GM19372 (cell line): Measurements from ENCODE around the gene DLGAP4.

Experiments
- ATAC-seq: cut with Tn5 transposase; IDR thresholded peaks from one replicate; pipeline ENCODE4 v1.9.1; 2021; ENCODE audit warnings: mild to moderate bottlenecking, low read depth, moderate library complexity; ENCODE audit not compliant: unreplicated experiment

Gene DLGAP4

DNA sequence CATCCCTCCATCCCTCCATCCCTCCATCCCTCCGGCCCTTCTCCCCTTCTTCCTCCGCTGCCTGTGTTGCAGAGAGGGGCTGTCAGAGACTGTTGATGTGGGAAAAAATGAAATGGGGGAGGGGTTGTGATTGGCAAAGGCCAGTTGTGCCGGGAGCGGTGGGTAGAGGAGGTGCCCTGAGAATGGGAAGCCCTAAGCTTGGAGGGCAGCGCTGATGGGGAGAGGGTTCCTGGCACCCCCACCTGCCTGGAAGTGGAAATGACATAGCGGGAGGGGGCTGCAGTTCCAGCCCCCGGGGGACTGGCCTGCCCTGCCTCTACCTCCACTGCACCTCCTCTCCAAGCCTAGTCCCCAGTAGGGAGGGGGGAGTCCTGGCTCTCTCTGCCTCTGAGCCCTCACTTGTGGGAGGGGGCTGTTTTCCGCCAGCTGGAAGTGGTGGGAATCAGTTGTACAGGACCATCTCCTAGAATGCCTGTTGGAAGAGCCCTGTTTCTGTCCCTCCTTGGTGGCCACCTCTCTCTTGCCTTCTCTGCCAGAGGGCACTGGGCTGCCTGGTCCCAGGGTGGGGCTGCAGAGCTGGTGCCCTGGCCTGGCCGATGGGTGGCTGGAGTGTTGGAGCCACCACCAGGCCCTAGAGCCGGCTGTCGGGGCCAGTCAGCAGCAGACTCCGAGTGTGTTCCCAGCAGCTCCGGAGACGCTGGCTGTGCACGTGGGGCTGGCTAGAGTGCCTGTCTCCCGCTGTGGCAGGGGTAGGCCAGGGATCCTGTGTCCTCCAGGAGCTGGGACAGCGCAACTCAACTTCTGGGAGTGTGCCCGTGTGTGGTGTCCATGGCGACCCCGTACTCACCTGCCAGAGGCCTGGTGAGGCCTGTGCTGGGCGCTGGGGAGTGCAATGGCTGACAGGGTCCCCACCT lies 1.5 kb downstream of the DLGAP4 start:
- ATAC-seq = no peak

DNA sequence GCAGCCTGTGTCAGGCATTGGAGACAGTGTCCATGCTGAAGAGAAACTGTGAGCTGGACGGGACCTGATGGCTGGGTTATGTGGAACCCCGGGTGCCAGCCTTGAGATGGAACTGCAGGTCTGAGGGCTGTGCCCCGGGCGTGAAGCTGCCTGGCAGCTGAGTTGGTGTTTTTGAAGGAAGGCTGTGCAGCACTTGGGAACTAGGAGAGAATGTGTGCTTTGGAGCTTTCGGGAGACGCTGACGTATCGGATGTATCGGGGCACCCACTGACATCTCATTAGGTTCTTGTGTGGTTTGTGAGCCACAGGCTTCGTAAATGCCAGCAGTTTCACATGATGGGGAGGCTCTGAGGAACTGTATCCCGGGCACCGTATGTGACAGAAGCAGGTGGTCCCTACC lies 2.2 kb downstream of the DLGAP4 start:
- no peak for ATAC-seq

DNA sequence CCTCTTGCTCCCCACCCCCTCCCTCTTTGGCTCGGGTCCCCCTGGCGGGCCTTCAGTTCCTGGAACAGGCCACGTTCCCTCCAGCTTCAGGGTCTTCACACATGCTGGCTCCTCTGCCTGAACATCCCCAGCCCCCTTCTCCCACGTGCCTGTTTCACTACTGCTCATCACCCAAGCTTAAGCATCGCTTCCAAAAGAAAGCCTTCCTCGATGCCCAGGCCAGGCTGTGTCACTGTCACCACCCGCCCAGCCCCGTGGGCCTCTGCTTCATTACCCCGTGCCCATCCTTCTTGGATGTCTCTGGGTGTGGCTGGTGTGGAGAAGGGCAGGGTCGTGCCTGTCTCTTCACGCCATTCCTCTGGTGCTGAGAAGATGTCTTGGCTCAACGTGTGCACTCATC lies 2.8 kb downstream of the DLGAP4 start:
- no peak for ATAC-seq

DNA sequence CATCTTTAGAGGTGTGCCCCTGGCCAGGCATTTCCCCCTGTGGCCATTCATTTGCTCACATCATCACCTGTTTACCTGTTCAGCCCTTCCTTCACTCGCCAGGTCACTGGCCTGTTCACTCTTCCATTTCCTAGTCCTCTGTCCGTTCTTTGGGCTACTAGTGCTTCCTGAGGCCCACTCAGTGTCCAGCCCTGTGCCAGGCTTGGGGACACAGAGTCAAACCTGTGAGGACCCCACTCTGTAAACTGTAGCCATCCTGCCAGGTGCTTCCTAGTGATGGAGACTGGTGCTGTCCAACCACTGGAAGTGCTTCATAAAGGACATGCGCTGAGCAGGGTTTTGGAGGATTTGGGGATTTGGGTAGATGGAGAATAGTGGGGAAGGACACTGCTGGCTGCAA lies 3.5 kb downstream of the DLGAP4 start:
- no peak for ATAC-seq

DNA sequence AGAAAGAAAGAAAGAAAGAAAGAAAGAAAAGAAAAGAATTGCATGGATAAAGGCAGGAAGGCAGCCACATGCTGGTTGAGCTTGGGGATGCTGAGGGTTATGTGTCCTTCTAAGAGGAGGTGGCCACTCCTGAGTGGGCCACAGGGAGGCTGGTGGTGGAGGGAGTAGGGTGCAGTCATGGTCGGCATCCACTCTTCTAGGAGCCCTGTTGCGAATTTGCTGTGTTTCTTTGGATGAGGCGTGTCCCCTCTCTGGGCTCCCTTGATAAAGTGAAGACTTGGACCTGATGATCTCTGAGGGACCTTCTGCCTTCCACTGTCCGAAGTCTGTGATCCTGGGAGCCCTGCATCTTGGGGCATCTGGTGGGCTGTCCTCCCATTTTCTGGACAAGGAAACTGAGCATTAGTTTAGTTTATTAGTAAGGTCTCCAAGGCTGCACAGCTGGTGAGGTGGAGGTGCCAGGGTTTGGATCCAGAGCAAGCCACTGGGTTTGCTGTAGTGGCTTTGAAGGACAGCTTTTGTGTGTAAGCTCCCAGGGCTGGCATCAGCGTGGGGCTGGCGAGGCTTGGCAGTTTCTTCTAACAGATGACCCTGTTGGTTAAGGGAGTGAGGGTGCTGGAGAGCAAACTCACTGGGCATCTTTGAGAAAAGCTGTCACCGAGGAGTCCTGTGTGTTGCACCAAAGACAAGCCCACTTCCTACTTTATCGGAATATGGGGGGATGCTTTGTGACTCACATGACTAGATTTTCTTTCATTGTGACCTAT lies 4.3 kb downstream of the DLGAP4 start:
- ATAC-seq = no peak

DNA sequence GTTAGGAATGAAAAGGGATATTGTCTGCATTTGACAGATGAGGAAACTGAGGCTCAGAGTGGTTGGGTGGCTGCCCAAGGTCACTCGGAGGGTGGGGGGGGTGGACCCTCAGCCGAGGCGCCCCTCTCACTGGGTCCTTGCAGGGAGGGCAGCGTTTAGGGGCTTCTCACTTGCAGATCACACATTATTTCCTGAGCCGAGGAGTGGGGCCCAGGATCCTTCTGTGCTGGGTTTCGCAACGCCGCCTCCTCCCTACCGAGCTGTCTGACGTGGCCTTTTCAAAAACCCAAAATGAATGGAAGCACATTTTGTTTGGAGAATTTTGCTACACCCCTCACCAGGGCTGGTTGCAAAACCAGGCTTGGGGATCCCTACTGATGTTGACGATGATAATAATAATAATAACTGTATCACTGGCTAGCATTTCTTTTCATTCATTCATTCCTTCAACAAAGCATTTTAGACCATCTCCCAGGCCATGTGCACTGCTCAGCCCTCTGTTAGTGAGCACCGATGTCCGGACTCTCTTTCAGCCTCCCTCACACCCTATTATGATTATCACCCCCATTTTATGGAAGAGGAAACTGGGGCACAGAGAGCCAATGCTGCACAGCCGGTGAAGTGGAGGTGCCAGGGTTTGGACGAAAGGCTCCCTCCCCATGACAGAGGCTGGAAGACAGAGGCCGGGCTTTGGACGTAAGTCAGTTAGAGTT lies 5.2 kb downstream of the DLGAP4 start:
- no peak for ATAC-seq

DNA sequence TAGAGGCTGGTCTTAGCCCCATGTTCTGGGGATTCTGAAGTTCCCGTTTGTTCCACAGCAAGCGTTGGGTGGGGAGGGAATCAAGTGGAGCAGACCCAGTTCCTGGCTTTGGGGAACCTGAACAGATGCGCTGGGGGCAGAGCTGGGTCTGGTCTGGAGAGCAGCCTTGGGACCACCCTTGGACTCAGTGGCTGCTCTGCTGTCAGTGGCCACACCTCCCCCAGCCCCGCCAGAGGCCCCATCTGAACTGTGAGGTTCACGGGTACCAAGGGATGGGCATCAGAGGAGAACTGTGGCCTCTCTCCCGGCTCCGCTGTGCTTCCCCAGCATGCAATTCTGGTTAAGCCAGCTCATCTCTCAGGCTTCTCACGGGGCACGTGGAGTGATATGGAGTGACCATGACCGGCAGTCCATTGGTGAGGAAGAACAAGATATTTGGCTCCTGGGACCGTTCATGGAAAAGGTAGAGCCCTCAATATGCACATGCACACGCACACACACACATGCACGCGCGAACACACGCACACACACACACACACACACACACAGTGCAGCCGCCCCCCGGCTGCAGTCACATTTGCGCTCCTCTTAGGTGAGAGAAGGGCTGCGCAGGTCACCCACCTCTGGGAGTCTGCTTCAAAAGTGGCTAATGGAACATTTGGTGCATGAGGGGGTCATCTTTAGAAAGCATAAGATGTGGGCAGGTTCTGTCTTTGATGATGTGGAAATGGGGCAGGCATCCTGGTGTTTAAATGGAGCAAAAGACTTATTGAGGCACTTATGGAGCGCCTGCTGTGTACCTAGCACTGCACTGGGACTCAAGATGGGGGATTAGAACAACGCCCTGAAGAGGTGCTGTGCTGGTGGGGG lies 6.0 kb downstream of the DLGAP4 start:
- no peak for ATAC-seq

DNA sequence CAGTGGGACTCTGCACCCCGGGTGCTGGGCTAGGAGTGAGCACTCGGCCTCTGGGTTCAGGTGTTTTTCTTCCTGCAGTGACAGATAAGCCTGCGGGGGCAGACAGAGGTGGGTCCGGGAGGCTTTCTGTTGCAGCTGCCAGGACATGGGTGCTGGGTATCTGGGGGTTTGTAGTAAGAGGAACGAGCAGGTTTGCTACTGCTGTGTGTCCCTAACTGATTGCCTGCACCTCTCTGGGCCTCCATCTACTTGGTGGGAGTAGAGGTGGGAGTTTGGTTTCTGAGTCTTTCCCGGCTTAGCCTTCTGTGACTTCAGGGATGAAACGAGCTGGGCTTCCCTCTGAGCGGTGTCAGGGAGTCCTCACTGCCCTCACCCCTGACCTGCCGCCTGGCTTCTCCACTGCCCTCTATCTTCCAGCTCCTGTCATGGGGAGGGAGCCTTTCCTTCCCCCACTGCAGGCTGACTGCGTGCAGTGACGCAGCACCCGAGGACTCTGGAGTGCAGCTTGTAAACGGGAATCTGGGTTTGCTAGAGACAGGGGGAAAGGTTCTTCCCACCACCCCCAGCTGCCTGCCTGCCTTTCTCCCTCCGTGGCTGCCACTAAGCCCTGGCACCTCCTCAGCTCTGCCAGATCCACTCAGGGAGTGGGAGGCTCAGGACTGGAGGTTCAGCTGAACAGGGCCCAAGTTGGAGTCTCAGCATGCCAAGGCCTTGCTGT lies 6.7 kb downstream of the DLGAP4 start:
- ATAC-seq = no peak

DNA sequence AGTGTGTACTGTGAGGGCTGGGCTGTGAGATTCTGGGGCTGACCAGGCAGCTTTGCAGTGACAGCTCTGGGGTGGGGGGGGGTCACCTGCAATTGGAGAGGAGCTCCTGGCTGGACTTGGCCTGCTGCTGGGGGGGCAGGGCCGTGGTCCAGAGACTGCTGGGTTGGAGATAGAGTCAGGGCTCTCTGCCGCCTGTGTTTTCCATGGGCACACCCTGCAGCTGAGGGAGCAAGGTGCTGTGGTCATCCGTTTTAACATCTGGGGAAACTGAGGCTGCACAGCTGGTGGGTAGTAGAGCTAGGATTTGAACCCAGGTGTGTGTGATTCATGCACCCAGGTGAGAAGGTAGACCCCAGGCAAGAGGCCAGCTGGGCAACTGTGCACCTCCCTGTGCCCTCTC lies 7.3 kb downstream of the DLGAP4 start:
- no peak for ATAC-seq

DNA sequence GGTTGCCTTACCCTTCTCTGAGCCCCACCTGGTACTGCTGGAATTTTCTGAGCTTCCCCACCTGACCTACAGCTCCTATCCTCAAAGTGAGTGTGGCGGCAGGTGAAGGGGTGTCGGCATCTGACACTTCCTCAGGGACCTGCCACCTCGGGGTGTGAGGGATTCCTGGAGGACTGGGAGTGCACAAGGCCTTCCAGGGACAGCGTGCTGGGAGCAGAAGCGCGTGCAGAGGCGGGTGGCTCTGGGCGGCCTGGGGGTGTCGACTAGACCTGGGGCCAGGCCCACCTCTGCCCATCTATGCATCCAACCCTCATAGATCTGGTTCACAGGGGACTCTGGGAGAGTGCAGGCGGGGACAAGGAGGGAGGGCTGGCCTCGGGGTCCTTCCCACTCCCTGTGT lies 7.8 kb downstream of the DLGAP4 start:
- no peak for ATAC-seq

DNA sequence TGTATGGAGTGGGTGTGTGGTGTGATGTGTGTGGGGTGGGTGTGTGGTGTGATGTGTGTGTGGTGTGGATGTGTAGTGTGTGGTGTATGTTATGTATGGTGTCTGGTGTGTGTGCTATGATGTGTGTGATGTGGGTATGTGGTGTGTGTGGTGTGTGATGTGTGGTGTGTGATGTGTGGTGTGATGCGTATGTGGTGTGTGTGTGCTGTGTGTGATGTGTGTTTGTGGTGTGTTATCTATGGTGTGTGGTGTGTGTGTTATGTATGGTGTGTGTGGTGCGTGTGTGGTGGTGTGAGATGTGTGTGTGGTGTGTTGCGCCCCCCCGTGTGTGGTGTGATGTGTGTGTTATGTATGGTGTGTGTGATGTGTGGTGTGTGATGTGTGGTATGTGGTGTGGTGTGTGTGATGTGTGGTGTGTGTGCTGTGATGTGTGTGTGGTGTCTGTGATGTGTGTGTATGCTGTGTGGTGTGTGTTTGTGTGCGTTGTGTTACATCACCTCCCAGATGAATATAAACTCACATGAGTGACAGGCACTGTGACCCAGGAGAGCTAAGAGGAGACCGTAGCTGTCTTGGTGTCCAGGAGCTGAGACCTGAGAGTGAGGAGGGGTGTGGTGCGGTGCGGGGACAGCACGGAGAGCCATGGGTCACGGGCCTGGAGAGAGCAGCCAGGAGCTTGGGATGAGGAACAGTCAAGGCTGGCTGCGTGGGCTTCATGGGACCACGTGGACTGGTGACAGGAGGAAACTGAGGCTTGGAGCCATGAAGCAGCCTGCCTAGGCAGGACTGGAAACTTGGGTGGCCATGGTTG lies 8.8 kb downstream of the DLGAP4 start:
- ATAC-seq = no peak

DNA sequence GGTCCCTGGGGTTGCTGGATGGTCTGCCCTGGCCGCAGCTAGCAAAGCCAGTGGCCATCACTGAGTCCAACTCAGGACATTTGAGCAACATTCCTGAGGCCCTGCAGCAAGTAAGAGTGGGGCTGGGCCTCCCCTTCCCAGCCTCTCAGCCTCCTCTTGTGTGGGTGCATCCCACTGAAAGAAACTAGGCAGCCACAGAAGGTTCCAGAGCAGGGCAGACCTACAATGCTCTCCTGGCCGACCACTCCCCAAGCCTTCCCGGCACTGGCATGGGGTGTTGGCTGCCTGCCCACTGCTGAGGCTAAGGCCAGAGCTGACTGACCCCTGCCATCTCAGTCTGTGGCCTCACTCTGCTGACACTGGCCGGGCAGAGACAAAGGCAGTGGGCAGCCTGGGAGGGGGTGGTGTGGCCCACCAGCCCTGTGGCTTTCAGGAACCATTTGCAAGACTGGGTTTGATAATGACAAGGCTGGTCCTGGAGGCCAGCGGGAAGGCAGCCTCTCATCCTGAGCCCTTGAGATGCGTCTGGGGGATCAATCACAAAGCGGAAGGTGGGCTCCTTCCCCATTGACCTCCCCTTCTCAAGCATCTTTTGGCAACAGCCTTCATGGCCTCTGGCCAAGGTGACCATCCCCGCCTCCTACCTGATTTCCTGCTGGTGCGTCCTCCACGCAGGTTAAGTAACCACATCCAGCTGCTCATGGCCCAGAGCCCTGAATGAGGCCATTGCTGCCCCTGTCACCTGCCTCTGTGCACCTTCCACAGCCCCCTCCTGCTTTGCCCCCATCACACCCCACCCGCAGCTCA lies 9.6 kb downstream of the DLGAP4 start:
- no peak for ATAC-seq

DNA sequence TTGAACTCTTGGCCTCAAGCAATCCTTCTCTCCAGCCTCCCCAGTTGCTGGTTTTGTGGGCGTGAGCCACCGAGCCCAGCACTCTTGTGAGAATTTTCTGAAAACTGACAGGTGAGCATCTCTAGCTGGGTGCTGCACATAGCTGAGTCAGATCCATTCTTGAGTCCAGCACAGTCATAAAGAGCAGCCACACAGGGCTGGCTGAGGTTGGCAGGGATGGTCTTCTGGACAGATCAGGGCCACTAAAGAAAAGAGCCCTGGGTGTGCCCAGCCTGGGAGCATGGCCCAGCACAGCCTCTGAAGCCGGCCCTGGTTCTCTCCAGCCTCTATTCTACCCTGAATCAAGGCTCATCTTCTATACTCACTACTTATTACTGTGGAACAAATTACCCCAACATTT lies 11.5 kb downstream of the DLGAP4 start:
- no peak for ATAC-seq

DNA sequence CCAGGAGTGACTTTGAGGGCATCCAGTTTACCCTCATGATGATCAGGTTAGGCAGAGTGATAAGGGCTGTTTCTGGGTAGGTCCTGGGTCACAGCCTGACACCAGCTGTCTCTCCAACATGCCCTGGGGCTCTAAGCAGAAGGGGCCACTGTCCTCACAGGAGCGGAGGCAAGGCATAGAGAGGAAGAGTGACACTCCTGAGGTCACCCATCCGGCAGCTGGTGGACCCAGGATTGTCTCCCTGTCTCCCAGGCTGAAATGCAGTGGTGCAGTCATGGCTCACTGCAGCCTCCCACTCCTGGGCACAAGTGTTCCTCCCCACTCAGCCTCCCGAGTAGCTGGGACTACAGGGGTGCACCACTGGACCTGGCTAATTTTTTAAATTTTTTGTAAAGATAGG lies 12.0 kb downstream of the DLGAP4 start:
- no peak for ATAC-seq

DNA sequence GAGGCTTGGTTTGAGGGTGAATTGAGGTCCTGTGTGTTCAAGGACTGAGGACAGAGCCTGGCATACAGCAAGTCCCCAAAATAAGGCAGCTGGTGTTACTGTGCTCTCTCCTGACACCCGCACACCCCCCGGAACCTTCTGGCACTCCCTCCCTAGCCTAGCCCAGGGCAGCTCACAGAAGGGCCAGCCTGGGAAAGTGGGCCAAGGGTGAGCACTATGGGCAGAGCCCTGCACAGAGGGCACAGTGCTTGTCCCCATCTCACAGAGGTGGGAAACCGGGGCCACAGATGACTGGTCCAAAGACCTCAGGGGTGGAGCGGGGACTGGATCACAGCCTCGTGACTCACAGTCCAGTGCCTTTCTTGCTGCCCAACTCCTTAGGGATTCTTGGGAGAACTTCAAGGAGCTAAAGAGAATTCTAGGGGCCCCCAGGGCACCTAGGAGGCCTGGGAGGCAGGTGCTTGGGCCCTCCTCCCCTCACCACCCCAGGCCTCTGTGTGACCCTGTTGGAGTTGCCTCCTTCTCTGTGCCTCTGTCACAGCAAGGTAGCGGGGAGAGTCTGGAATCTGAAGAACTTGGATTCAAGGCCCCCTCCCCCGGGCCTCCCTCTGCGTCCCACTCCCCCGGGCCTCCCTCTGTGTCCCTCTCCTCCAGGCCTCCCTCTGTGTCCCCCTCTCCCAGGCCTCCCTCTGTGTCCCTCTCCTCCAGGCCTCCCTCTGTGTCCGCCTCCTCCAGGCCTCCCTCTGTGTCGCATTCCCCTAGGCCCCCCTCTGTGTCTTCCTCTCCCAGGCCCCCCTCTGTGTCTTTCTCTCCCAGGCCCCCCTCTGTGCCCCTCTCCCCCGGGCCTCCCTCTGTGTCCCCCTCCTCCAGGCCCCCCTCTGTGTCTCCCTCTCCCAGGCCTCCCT lies 13.5 kb downstream of the DLGAP4 start:
- ATAC-seq = no peak

DNA sequence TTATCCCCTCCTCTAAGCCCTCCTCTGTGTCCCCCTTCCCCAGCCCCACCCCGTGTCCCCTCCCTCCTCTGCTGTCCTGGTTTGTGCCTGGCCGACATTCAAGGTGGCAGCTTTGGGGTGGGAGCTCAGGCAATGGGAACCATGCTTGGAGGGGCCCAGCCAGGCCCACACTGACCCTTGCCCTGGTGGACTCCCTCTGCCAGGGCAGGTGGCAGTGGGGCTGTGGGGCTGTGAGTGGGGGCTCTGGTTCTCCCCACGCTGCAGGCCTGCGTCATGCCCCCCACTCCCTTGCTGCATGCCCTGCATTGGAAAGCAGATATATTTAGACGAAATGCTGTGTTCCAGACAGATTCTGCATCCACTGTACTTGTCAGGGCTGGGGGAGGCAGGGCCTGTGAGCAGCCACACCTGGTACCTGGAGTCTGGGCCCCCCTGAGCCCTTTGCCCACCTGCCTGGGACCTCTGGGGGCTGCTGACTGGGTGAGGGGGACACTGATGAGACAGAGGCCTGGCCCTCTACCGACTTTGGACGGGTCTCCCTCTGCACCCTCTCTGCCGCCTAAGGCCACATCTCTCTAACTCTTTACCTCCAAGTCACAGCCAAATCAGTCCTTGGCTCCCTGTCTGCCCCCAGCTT lies 14.2 kb downstream of the DLGAP4 start:
- ATAC-seq = no peak
